ENCODE measurements around the gene TIMP1.

The TIMP1 gene

GRCh38 chrX:47581731-47582647, at the start of gene TIMP1:
Gene TIMP1 (plus strand): TSS chrX:47582436. CDS start chrX:47583416, 980 bp downstream.
- DNase-seq: peak; percentile 92

- DNase-seq: no peak
Measured at GRCh38 chrX:47539860-47540259, 42.4 kb upstream of the TIMP1 start.

GRCh38 chrX:47540754-47541538, 41.3 kb upstream of the TIMP1 start:
- peak; percentile 92 for DNase-seq

GRCh38 chrX:47543496-47543895, 38.7 kb upstream of the TIMP1 start:
- no peak for DNase-seq

- peak; percentile 95 for DNase-seq
Measured at GRCh38 chrX:47556045-47556623, 26.1 kb upstream of the TIMP1 start.

- DNase-seq: no peak
Measured at GRCh38 chrX:47558436-47558835, 23.8 kb upstream of the TIMP1 start.

GRCh38 chrX:47560179-47560933, 21.9 kb upstream of the TIMP1 start:
- peak; percentile 17 for DNase-seq

GRCh38 chrX:47560934-47561658, 21.1 kb upstream of the TIMP1 start, which contains the start of gene ARAF:
Gene ARAF (plus strand): TSS chrX:47561205. CDS start chrX:47562968, 1,763 bp downstream.
- peak; percentile 98 for DNase-seq

- DNase-seq: no peak
Measured at GRCh38 chrX:47561659-47562151, 20.5 kb upstream of the TIMP1 start.

- peak; percentile 19 for DNase-seq
Measured at GRCh38 chrX:47562615-47563243, 19.5 kb upstream of the TIMP1 start.

- DNase-seq: no peak
Measured at GRCh38 chrX:47563801-47564315, 18.4 kb upstream of the TIMP1 start.

- DNase-seq: no peak
Measured at GRCh38 chrX:47564438-47565085, 17.7 kb upstream of the TIMP1 start.

GRCh38 chrX:47566841-47567240, 15.4 kb upstream of the TIMP1 start:
- no peak for DNase-seq

GRCh38 chrX:47568656-47569295, 13.5 kb upstream of the TIMP1 start:
- peak; percentile 41 for DNase-seq

- DNase-seq: no peak
Measured at GRCh38 chrX:47570794-47571193, 11.4 kb upstream of the TIMP1 start.

- no peak for DNase-seq
Measured at GRCh38 chrX:47571215-47571614, 11.0 kb upstream of the TIMP1 start.

- no peak for DNase-seq
Measured at GRCh38 chrX:47571896-47572295, 10.3 kb upstream of the TIMP1 start.

- no peak for DNase-seq
Measured at GRCh38 chrX:47572773-47573340, 9.4 kb upstream of the TIMP1 start.

- DNase-seq: no peak
Measured at GRCh38 chrX:47573341-47574075, 8.7 kb upstream of the TIMP1 start.

All from NCI-H69 (cell line).